ENCODE data around the gene MAST4. TPM values are rescaled to one million over a fixed set of nuclear protein-coding genes. Genes with fewer than 3 reads are reported as not detected.

Gene MAST4
- total RNA-seq, 4 donors from 2014 or later = 8.2 to 203 (median 35.5) TPM

DNA sequence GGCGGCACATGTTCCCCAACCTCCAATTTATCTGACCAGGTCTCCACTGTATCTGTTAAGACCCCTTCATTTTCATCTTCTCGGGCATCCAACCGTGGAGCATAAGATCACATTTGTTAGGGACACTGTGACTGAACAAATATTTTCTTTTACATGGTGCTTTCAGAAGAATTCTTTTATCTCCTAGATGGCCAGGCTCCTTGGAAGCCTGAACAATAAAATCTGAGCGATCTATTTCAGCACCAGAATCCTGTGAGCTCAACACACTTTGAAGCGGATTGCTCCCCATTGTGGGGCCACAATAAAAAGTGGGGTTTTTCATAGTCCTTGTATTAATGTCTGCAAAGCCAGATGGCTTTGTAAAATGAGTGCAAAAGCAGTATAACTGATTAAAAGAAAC, 326.7 kb downstream of the MAST4 start:
- intact Hi-C loops (cut with DNase I; ENCODE audit: low total_unique reads) = no loop called here
- TF ChIP-seq, protein P1, sequence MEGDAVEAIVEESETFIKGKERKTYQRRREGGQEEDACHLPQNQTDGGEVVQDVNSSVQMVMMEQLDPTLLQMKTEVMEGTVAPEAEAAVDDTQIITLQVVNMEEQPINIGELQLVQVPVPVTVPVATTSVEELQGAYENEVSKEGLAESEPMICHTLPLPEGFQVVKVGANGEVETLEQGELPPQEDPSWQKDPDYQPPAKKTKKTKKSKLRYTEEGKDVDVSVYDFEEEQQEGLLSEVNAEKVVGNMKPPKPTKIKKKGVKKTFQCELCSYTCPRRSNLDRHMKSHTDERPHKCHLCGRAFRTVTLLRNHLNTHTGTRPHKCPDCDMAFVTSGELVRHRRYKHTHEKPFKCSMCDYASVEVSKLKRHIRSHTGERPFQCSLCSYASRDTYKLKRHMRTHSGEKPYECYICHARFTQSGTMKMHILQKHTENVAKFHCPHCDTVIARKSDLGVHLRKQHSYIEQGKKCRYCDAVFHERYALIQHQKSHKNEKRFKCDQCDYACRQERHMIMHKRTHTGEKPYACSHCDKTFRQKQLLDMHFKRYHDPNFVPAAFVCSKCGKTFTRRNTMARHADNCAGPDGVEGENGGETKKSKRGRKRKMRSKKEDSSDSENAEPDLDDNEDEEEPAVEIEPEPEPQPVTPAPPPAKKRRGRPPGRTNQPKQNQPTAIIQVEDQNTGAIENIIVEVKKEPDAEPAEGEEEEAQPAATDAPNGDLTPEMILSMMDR (IDR thresholded peaks at IDR 0.05) = no peak
- TF ChIP-seq POLR2A (IDR thresholded peaks at IDR 0.05) = no peak

DNA sequence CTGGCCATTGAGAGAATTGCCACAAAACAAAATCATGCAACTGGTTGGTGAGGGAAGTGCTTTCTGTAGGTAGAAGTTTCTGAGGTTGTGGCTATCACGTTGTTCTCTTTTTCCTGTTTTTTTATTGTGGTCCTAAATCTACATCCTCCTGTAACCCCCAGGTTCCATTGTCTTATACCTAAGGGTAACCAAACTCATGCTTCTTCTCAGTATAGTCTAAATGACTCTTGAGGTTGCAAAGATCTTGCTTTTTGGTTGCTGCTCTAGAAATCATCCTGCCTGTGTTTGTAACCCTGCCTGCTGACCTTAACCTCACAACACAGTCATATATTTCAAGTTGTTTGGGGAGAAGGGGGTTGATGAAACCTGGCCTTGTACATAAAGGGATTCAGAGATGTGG, 327.3 kb downstream of the MAST4 start:
- intact Hi-C loops (cut with DNase I; ENCODE audit: low total_unique reads) = no loop called here
- H3K27ac ChIP-seq = no peak overlapping the region
- H3K4me1 ChIP-seq = no peaks in the 10 kb centered on the region

More for the DNA sequence above, 326.7 kb downstream of the MAST4 start:
- no peaks in the 10 kb centered on the region for H3K9me3 ChIP-seq
- H3K4me1 ChIP-seq = no peaks in the 10 kb centered on the region
- no peak overlapping the region for H3K27ac ChIP-seq
- H3K27me3 ChIP-seq = no peaks in the 10 kb centered on the region
- no peaks in the 10 kb centered on the region for H3K36me3 ChIP-seq
- H3K4me3 ChIP-seq = no peak overlapping the region
- DNase-seq = no peak

DNA sequence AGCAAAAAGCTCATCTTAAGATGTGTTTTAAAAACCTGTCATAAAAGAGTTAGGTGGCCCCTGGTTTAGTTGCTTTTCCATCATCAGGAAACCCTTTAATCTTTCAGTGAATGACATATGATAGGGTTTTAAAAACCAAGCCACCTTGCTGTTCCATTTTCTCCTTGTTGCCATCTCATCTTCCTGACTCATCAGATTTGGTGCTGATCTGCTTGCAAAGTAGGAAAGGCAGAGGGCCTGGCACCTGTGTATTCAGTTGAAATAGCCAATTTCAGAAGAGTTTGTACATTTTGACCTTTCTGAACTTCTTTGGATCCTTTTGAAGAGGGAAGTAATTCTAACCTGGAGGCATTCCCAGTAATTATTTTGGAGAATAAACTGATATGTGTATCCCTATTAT, 327.7 kb downstream of the MAST4 start:
- Histone ChIP-seq H3K9me3 (no peaks in the 10 kb centered on the region), H3K27ac (no peak overlapping the region), H3K36me3 (no peaks in the 10 kb centered on the region), H3K4me1 (no peaks in the 10 kb centered on the region), H3K27me3 (no peaks in the 10 kb centered on the region), H3K4me3 (no peak overlapping the region)
- no peak for DNase-seq
- TF ChIP-seq, protein P1 (IDR thresholded peaks at IDR 0.05) = no peak
- TF ChIP-seq POLR2A (IDR thresholded peaks at IDR 0.05) = no peak
- intact Hi-C loops (cut with DNase I; ENCODE audit: low total_unique reads) = no loop called here

More for the DNA sequence above, 327.3 kb downstream of the MAST4 start:
- no peak for DNase-seq
- Histone ChIP-seq H3K27me3 (no peaks in the 10 kb centered on the region), H3K9me3 (no peaks in the 10 kb centered on the region), H3K36me3 (no peaks in the 10 kb centered on the region), H3K4me3 (no peak overlapping the region)
- TF ChIP-seq, protein P1 (IDR thresholded peaks at IDR 0.05) = no peak
- no peak for TF ChIP-seq POLR2A (IDR thresholded peaks at IDR 0.05)

DNA sequence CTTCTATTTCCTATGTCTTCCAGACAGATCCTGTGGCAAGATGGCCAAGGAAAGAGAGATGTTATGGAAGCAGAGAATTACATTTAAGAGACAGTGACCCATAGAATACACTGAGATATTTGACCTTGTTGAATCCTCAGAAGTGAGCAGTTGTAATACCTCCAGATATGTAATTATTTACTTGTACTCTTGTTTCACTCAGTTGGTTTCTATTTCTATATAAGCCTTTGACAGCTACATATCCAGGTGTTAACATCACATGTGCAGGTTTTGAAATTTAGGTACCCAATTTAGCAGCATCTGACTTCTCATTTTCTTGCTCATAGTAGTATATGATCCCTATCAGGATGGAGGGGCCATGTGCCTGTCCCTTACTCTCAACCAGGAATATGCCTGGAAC, 330.9 kb downstream of the MAST4 start:
- no peaks in the 10 kb centered on the region for H3K36me3 ChIP-seq
- no peaks in the 10 kb centered on the region for H3K9me3 ChIP-seq
- DNase-seq = no peak
- H3K27me3 ChIP-seq = no peaks in the 10 kb centered on the region
- TF ChIP-seq POLR2A (IDR thresholded peaks at IDR 0.05) = no peak
- TF ChIP-seq, protein P1 (IDR thresholded peaks at IDR 0.05) = no peak
- no peak overlapping the region for H3K4me3 ChIP-seq
- H3K4me1 ChIP-seq = no peaks in the 10 kb centered on the region
- intact Hi-C loops (cut with DNase I; ENCODE audit: low total_unique reads) = no loop called here
- no peak overlapping the region for H3K27ac ChIP-seq

DNA sequence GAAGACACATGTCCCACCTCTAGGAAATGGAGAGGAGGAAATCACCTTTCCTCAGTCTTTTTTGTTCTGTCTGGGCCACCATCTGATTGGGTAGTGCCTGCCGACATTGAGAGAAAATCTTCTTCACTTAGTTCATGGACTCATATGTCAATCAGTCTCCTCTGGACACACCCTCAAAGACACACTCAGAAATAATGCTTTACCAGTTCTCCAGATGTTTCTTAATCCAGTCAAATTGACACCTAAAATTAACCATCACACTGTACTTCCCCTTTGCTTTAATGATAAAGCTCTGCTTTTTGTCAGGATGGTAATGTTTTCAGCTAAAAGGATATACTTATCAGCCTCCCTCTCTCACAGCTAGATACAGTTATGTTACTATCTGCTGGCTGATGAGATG, 333.1 kb downstream of the MAST4 start:
- TF ChIP-seq POLR2A (IDR thresholded peaks at IDR 0.05) = no peak
- TF ChIP-seq, protein P1 (IDR thresholded peaks at IDR 0.05) = no peak
- H3K36me3 ChIP-seq = no peaks in the 10 kb centered on the region
- no peak overlapping the region for H3K4me3 ChIP-seq
- H3K4me1 ChIP-seq = no peaks in the 10 kb centered on the region
- intact Hi-C loops (cut with DNase I; ENCODE audit: low total_unique reads) = no loop called here
- H3K27me3 ChIP-seq = no peaks in the 10 kb centered on the region
- no peak overlapping the region for H3K27ac ChIP-seq
- H3K9me3 ChIP-seq = no peaks in the 10 kb centered on the region
- DNase-seq = no peak

All from uterus (tissue), 4 donors.